ENCODE data around the gene NCAPD3.
"Not testable (repeated sequence)": the region's sequence is repeated elsewhere in the genome, so short reads cannot be mapped to it uniquely, and the experiment has no call there.

Gene NCAPD3

GRCh38 chr11:134257101-134257500 lies 33.3 kb upstream of the NCAPD3 start:
- no peak for ATAC-seq
- no peak for TF ChIP-seq TOX (CRISPR knock-in tag; IDR thresholded peaks at IDR 0.05; ENCODE audit: borderline replicate concordance)
- no peak for TF ChIP-seq CSDC2 (CRISPR knock-in tag; IDR thresholded peaks at IDR 0.05)
- no peak for TF ChIP-seq GLIS3 (CRISPR knock-in tag; IDR thresholded peaks at IDR 0.05)
- no peak for TF ChIP-seq ISL1 (CRISPR knock-in tag; IDR thresholded peaks at IDR 0.05)
- no peak for TF ChIP-seq ARNTL (CRISPR knock-in tag; IDR thresholded peaks at IDR 0.05; ENCODE audit: borderline replicate concordance, low read depth)
- TF ChIP-seq ZNF70 (CRISPR knock-in tag; IDR thresholded peaks at IDR 0.05) = no peak

- ATAC-seq = not testable (repeated sequence)
Observed at GRCh38 chr11:134255184-134255561, 31.4 kb upstream of the NCAPD3 start.

GRCh38 chr11:134254433-134255183 lies 30.8 kb upstream of the NCAPD3 start:
- no peak for ATAC-seq
- TF ChIP-seq TCF4 (CRISPR knock-in tag; IDR thresholded peaks at IDR 0.05; ENCODE audit: borderline replicate concordance) (no peak), CSDC2 (CRISPR knock-in tag; IDR thresholded peaks at IDR 0.05) (no peak), ZNF565 (CRISPR knock-in tag; conservative IDR thresholded peaks at IDR 0.05; ENCODE audit: low read depth) (no peak), ZNF70 (CRISPR knock-in tag; IDR thresholded peaks at IDR 0.05) (no peak), OSR1 (CRISPR knock-in tag; IDR thresholded peaks at IDR 0.05) (no peak), PATZ1 (CRISPR knock-in tag; IDR thresholded peaks at IDR 0.05; ENCODE audit: borderline replicate concordance) (no peak), CREB5 (CRISPR knock-in tag; IDR thresholded peaks at IDR 0.05; ENCODE audit: low read depth) (no peak), SNAI2 (CRISPR knock-in tag; IDR thresholded peaks at IDR 0.05) (no peak), RARB (CRISPR knock-in tag; IDR thresholded peaks at IDR 0.05) (no peak), ISL1 (CRISPR knock-in tag; IDR thresholded peaks at IDR 0.05) (no peak), TSHZ2 (CRISPR knock-in tag; IDR thresholded peaks at IDR 0.05) (no peak), ZFP30 (CRISPR knock-in tag; IDR thresholded peaks at IDR 0.05) (no peak), TOX (CRISPR knock-in tag; IDR thresholded peaks at IDR 0.05; ENCODE audit: borderline replicate concordance) (no peak)

- ATAC-seq = peak; percentile 99
- TF ChIP-seq OSR1 (CRISPR knock-in tag; IDR thresholded peaks at IDR 0.05) (no peak), PATZ1 (CRISPR knock-in tag; IDR thresholded peaks at IDR 0.05; ENCODE audit: borderline replicate concordance) (no peak), TSHZ2 (CRISPR knock-in tag; IDR thresholded peaks at IDR 0.05) (peak; percentile 66; the same call in 1 of the 2 replicates), CREB5 (CRISPR knock-in tag; IDR thresholded peaks at IDR 0.05; ENCODE audit: low read depth) (no peak), ZNF70 (CRISPR knock-in tag; IDR thresholded peaks at IDR 0.05) (no peak), ARNTL (CRISPR knock-in tag; IDR thresholded peaks at IDR 0.05; ENCODE audit: borderline replicate concordance, low read depth) (no peak), ZFP3 (CRISPR knock-in tag; IDR thresholded peaks at IDR 0.05) (0 out of 2 replicates have a peak, but pooled peaks have one; percentile 41), ZFP30 (CRISPR knock-in tag; IDR thresholded peaks at IDR 0.05) (no peak), ZNF565 (CRISPR knock-in tag; conservative IDR thresholded peaks at IDR 0.05; ENCODE audit: low read depth) (no peak), ZC3H10 (CRISPR knock-in tag; IDR thresholded peaks at IDR 0.05) (no peak), ZNF8 (CRISPR knock-in tag; IDR thresholded peaks at IDR 0.05) (no peak)
Observed at GRCh38 chr11:134253188-134253993, 29.6 kb upstream of the NCAPD3 start, which contains the start of the genes ACAD8 and THYN1. ACAD8 (plus strand) TSS chr11:134253568; CDS start chr11:134253601, 33 bp downstream. THYN1 (minus strand) TSS chr11:134253352; CDS start chr11:134252882, 470 bp downstream.
